Measurements from ENCODE around the gene DYDC1.

GRCh38 chr10:80365510-80365909 is 9.0 kb upstream of the DYDC1 start:
- TF ChIP-seq, protein P1, sequence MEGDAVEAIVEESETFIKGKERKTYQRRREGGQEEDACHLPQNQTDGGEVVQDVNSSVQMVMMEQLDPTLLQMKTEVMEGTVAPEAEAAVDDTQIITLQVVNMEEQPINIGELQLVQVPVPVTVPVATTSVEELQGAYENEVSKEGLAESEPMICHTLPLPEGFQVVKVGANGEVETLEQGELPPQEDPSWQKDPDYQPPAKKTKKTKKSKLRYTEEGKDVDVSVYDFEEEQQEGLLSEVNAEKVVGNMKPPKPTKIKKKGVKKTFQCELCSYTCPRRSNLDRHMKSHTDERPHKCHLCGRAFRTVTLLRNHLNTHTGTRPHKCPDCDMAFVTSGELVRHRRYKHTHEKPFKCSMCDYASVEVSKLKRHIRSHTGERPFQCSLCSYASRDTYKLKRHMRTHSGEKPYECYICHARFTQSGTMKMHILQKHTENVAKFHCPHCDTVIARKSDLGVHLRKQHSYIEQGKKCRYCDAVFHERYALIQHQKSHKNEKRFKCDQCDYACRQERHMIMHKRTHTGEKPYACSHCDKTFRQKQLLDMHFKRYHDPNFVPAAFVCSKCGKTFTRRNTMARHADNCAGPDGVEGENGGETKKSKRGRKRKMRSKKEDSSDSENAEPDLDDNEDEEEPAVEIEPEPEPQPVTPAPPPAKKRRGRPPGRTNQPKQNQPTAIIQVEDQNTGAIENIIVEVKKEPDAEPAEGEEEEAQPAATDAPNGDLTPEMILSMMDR (IDR thresholded peaks at IDR 0.05; ENCODE audit: insufficient read depth, low read length, poor library complexity, severe bottlenecking): no peak
- TF ChIP-seq EZH2phosphoT487 (conservative IDR thresholded peaks at IDR 0.05; ENCODE audit: low read length): no peak
